GM12878 (cell line): Measurements from ENCODE around the gene NAP1L4. TPM values are rescaled to one million over a fixed set of nuclear protein-coding genes. Genes with fewer than 3 reads are reported as not detected.

Experiments
- ATAC-seq: fragments of 200-7000 bp; cut with Tn5 transposase; 3 replicates; pipeline ENCODE4 v1.9.1; 2020; ENCODE audit warnings: mild to moderate bottlenecking, moderate library complexity
- BruUV-seq: library from RNA; stranded (reverse); fragments of 400-500 nt; replicated peaks from 2 replicates; lab custom pipeline; 2021; lab: Mats Ljungman, UMichigan
- CTCF ChIA-PET: fragments of 300-600 bp; sonication (Branson Sonifier 250); formaldehyde crosslinking; extraction: SDS; loops from one replicate; lab custom pipeline; 2021; ENCODE audit warnings: inconsistent platforms; lab: Yijun Ruan, JAX
- POLR2A ChIA-PET: fragments of 350-600 bp; formaldehyde crosslinking; extraction: SDS; loops from one replicate; lab custom pipeline; 2021; ENCODE audit warnings: inconsistent platforms; lab: Charles Lee
- RAD21 ChIA-PET: fragments of 300-600 bp; sonication (Branson Sonifier 250); formaldehyde crosslinking; loops from one replicate; lab custom pipeline; 2023; ENCODE audit warnings: antibody characterized with exemption; ENCODE audit not compliant: unreplicated experiment; lab: Charles Lee
- SMC1A ChIA-PET: fragments of 300-600 bp; sonication (Branson Sonifier 250); formaldehyde crosslinking; loops from one replicate; lab custom pipeline; 2023; ENCODE audit not compliant: unreplicated experiment, uncharacterized antibody; lab: Charles Lee
- DNase-seq: peaks from one replicate; pipeline ENCODE4 v3.0.0-alpha.2; 2011; ENCODE audit warnings: low read depth, low spot score
- FAIRE-seq: peaks from 3 replicates; lab custom pipeline; 2011; peaks lifted over from hg19 to GRCh38; lab: Jason Lieb, UNC
- H2AFZ ChIP-seq: 2 replicates; pipeline ENCODE4 v1.6.0; 2011; ENCODE audit warnings: low read depth, low read length, control low read depth; ENCODE audit not compliant: control insufficient read depth
- H3K27ac ChIP-seq: 2 replicates; pipeline ENCODE4 v1.5.1; 2011; ENCODE audit warnings: control low read depth; ENCODE audit not compliant: control insufficient read depth, insufficient read depth
- H3K27me3 ChIP-seq, 2 experiments: replicated peaks in 1 of 2; 2 replicates each; pipeline versions ENCODE4 v1.6.0 to v1.6.1; 2011; ENCODE audit warnings: low read length in 1 of 2; ENCODE audit not compliant: control insufficient read depth in 2 of 2, insufficient read depth in 2 of 2
- H3K36me3 ChIP-seq, 2 experiments: 2 replicates each; pipeline ENCODE4 v1.5.1; 2011; ENCODE audit warnings: low read length in 1 of 2; ENCODE audit not compliant: control insufficient read depth in 2 of 2, insufficient read depth in 2 of 2
- H3K4me1 ChIP-seq: 2 replicates; pipeline ENCODE4 v1.6.1; 2011; ENCODE audit warnings: mild to moderate bottlenecking, low read length, moderate library complexity, mixed read lengths; ENCODE audit not compliant: control insufficient read depth, insufficient read depth
- H3K4me2 ChIP-seq: 2 replicates; pipeline ENCODE4 v1.6.0; 2011; ENCODE audit warnings: control low read depth; ENCODE audit not compliant: control insufficient read depth, insufficient read depth
- H3K4me3 ChIP-seq: fragments of 200-600 bp; sonication (generic); 2 replicates; pipeline ENCODE4 v1.5.1; 2016
- H3K79me2 ChIP-seq: 2 replicates; pipeline ENCODE4 v1.6.0; 2011; ENCODE audit warnings: low read length; ENCODE audit not compliant: control insufficient read depth, insufficient read depth
- H3K9ac ChIP-seq: 2 replicates; pipeline ENCODE4 v1.8.0; 2011; ENCODE audit warnings: low read length, control low read depth, mixed read lengths; ENCODE audit not compliant: control insufficient read depth, insufficient read depth
- H3K9me3 ChIP-seq: replicated peaks from 3 replicates; pipeline ENCODE4 v1.5.1; 2011; ENCODE audit warnings: mild to moderate bottlenecking, low read length; ENCODE audit not compliant: control insufficient read depth, insufficient read depth
- H4K20me1 ChIP-seq: 2 replicates; pipeline ENCODE4 v1.6.0; 2011; ENCODE audit not compliant: control insufficient read depth, insufficient read depth
- BHLHE40 ChIP-seq, 2 experiments: fragments of 450-650 bp in 1 of 2; IDR thresholded peaks; 2 replicates each; pipeline ENCODE4 v1.6.1; 2011 to 2017; ENCODE audit warnings: low read depth in 2 of 2, borderline replicate concordance in 1 of 2, improper control_type of control experiment in 1 of 2, low read length in 1 of 2, mild to moderate bottlenecking in 1 of 2
- EP300 ChIP-seq, 2 experiments: fragments of 150-350 bp in 1 of 2; IDR thresholded peaks; 2 replicates each; pipeline ENCODE4 v1.6.1; 2011 to 2012; ENCODE audit warnings: low read depth in 2 of 2, low read length in 2 of 2, borderline replicate concordance in 1 of 2, improper control_type of control experiment in 1 of 2, inconsistent platforms in 1 of 2; ENCODE audit not compliant: control insufficient read depth in 1 of 2
- MXI1 ChIP-seq: fragments of 150-350 bp; IDR thresholded peaks from 2 replicates; pipeline ENCODE4 v1.6.1; 2011; ENCODE audit warnings: low read depth, mild to moderate bottlenecking, inconsistent platforms, low read length, improper control_type of control experiment
- MYC ChIP-seq: IDR thresholded peaks from 2 replicates; pipeline ENCODE4 v1.6.1; 2011; ENCODE audit warnings: mild to moderate bottlenecking, low read length, moderate library complexity, inconsistent platforms; ENCODE audit not compliant: insufficient read depth, insufficient replicate concordance, insufficient read length, severe bottlenecking
- RAD21 ChIP-seq: IDR thresholded peaks from 2 replicates; pipeline ENCODE4 v1.6.1; 2011; ENCODE audit warnings: mild to moderate bottlenecking, low read depth, low read length, moderate library complexity; ENCODE audit not compliant: insufficient read depth
- SIN3A ChIP-seq: IDR thresholded peaks from 2 replicates; pipeline ENCODE4 v1.6.1; 2012; ENCODE audit warnings: low read depth, low read length, improper control_type of control experiment
- SMC3 ChIP-seq: IDR thresholded peaks from 2 replicates; pipeline ENCODE4 v1.6.1; 2011; ENCODE audit warnings: low read length, improper control_type of control experiment, borderline replicate concordance
- SREBF2 ChIP-seq: IDR thresholded peaks from 2 replicates; pipeline ENCODE4 v1.6.1; 2012; ENCODE audit warnings: mild to moderate bottlenecking, low read length
- WGBS: methylation state at CpG from one replicate; pipeline ENCODE4 v1.1.6; 2016; ENCODE audit warnings: low lambda C conversion rate; ENCODE audit not compliant: insufficient replicate concordance, insufficient coverage; ENCODE audit errors: missing lambda C conversion rate; 5-methylcytosine and 5-hydroxymethylcytosine counted together
- in situ Hi-C: fragments of 300-500 bp; cut with MboI; formaldehyde crosslinking; loops from 9 replicates; pipeline ENCODE4 v1.14.3; 2018; ENCODE audit warnings: mixed read lengths
- intact Hi-C: fragments of 100-400 bp; cut with micrococcal nuclease; formaldehyde crosslinking; loops from one replicate; pipeline ENCODE4 v1.14.2; 2022; ENCODE audit not compliant: unreplicated experiment
- polyA plus RNA-seq, 11 experiments: library from polyadenylated mRNA; depleted of rRNA in 4 of 11; unstranded in 6 of 11; stranded (reverse) in 5 of 11; fragments of >200 nt; fragmentation: Nextera tagmentation in 4 of 11; fragmentation: Illumina TruSeq in 1 of 11; extraction: Ambion mirVana in 4 of 11; extraction: Trizol in 1 of 11; gene quantifications; 1 replicate in 1 of 11; 2 replicates in 10 of 11; pipeline versions ENCODE4 v1.2.1 to v1.2.3, GENCODE V29; 2011 to 2016; ENCODE audit warnings: inconsistent platforms in 2 of 11, missing spikeins in 2 of 11, low read depth in 1 of 11
- total RNA-seq, 4 experiments: library from RNA; depleted of rRNA in 3 of 4; stranded (reverse); fragments of >200 nt in 3 of 4; fragmentation: Illumina TruSeq in 1 of 4; extraction: Trizol in 1 of 4; gene quantifications; 2 replicates each; pipeline versions ENCODE4 v1.2.1 to v1.2.3, GENCODE V29; 2013 to 2021
- TF ChIP-seq, protein P1 (sequence below): fragments of 450-650 bp; conservative IDR thresholded peaks from 2 replicates; pipeline ENCODE4 v1.6.1; 2017; ENCODE audit warnings: mild to moderate bottlenecking, moderate library complexity
- TF ChIP-seq, protein P2 (sequence below), 3 experiments: IDR thresholded peaks in 2 of 3; conservative IDR thresholded peaks in 1 of 3; 2 replicates each; pipeline ENCODE4 v1.5.1; 2011; ENCODE audit warnings: low read depth in 3 of 3, low read length in 3 of 3, mild to moderate bottlenecking in 3 of 3, control low read depth in 2 of 3, moderate library complexity in 2 of 3, inconsistent platforms in 1 of 3, mixed read lengths in 1 of 3; ENCODE audit not compliant: control insufficient read depth in 2 of 3, insufficient read depth in 1 of 3; ENCODE audit errors: extremely low read depth in 1 of 3

The NAP1L4 gene
- total and polyA plus RNA-seq, 10 of the 15 experiments (the other 5 are each of a cell fraction or from before 2014, with no cell fraction given) = 24.8 to 198 (median 114) TPM

DNA sequence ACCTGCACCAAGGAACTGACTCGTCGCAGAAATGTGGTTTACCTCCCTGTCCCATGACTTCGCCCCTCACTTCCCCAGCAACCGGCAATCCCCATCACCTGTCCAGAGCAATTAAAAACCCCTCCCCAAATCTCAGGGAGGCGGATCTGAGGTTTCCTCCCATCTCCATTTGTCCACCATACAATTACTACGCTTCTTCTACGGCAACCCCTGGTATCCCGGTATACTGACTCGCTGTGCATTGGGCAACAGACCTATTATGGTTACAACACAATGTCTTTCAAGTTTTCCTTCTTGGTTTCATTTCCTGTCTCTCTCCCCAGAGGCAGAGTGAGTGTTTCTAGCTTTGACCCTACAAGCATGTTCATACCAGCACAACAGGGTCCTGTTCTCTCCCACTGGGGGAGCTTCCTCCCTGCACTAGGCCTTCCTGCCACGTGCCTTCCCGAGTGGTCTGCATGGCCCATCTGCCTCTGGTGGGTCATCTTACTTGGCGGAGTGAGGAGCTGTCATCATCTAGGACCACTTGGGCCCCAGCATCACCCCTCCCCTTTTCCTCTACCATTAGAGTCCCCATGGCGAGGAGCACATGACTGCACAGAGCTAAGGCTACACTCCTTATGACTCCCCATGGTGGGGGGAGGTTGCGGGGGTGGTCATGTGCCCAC, 30.3 kb upstream of the NAP1L4 start (continued):
- TF ChIP-seq, protein P1, sequence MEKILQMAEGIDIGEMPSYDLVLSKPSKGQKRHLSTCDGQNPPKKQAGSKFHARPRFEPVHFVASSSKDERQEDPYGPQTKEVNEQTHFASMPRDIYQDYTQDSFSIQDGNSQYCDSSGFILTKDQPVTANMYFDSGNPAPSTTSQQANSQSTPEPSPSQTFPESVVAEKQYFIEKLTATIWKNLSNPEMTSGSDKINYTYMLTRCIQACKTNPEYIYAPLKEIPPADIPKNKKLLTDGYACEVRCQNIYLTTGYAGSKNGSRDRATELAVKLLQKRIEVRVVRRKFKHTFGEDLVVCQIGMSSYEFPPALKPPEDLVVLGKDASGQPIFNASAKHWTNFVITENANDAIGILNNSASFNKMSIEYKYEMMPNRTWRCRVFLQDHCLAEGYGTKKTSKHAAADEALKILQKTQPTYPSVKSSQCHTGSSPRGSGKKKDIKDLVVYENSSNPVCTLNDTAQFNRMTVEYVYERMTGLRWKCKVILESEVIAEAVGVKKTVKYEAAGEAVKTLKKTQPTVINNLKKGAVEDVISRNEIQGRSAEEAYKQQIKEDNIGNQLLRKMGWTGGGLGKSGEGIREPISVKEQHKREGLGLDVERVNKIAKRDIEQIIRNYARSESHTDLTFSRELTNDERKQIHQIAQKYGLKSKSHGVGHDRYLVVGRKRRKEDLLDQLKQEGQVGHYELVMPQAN = no peak

DNA sequence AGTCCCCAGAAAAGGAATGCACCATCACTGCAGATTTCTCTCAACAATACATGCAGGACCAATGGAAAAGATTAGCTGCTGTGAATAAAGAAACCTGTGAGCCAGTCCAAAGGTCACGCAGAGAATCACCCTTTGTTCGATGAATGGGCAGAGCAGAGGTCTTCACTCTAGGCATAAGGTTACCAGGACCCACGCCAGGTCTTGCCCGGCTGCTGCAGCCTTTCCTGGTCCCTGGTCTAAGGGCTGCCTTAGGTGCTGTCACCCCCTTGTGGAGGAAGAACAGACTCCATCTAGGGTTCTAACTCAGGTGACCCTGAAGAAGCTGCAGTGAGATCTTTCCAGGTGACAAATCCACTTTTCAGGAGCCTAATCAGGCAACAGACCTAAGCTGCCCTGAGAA, 29.0 kb upstream of the NAP1L4 start:
- ChIA-PET RAD21 (interaction anchor here (0.8 to 3.5 kb wide), 6 partner anchors 8 to 70 kb away, joined by 3 to 23 read pairs (median 6); no protein-coding TSS in a partner anchor), SMC1A (interaction anchor here (0.6 to 4.8 kb wide), 5 partner anchors 31 to 48 kb away, joined by 3 to 26 read pairs (median 5); no protein-coding TSS in a partner anchor), CTCF (interaction anchor here (0.6 to 4.3 kb wide), 16 partner anchors 10 to 488 kb away, joined by 3 to 43 read pairs (median 4); no protein-coding TSS in a partner anchor), POLR2A (interaction anchor here (0.6 to 1.6 kb wide), 3 partner anchors 29 to 36 kb away, joined by 3 to 4 read pairs (median 3); partner anchors contain the start of genes CARS1 and NAP1L4)
- Histone ChIP-seq H3K79me2 (no peaks in the 10 kb centered on the region), H3K4me2 (no peak overlapping the region), H3K4me3 (no peak overlapping the region), H3K9me3 (no peaks in the 10 kb centered on the region), H2AFZ (no peak overlapping the region), H3K4me1 (peaks cover 17% of the 10 kb centered on the region), H3K27ac (no peak overlapping the region), H4K20me1 (no peaks in the 10 kb centered on the region), H3K9ac (no peak overlapping the region), H3K36me3 (peaks cover 17 to 23% of the 10 kb centered on the region in 2 experiments), H3K27me3 (no peaks in the 10 kb centered on the region)
- 98% methylated on average over 4 of the region's 4 CpGs for WGBS
- no peak for DNase-seq
- in situ Hi-C loops = no loop called here
- no peak for FAIRE-seq
- intact Hi-C loops = no loop called here
- TF ChIP-seq EP300 (IDR thresholded peaks at IDR 0.05; ENCODE audit: borderline replicate concordance in 1 of 2, control insufficient read depth in 1 of 2, low read depth in 2 of 2, low read length in 2 of 2) = no peak
- peak; percentile 74 for TF ChIP-seq RAD21
- TF ChIP-seq BHLHE40 (IDR thresholded peaks at IDR 0.05; ENCODE audit: borderline replicate concordance in 1 of 2, low read depth in 2 of 2, low read length in 1 of 2) = 0 out of 4 replicates have a peak, but pooled peaks of 1 of the 2 experiments have one; percentile 5
- TF ChIP-seq, protein P2, sequence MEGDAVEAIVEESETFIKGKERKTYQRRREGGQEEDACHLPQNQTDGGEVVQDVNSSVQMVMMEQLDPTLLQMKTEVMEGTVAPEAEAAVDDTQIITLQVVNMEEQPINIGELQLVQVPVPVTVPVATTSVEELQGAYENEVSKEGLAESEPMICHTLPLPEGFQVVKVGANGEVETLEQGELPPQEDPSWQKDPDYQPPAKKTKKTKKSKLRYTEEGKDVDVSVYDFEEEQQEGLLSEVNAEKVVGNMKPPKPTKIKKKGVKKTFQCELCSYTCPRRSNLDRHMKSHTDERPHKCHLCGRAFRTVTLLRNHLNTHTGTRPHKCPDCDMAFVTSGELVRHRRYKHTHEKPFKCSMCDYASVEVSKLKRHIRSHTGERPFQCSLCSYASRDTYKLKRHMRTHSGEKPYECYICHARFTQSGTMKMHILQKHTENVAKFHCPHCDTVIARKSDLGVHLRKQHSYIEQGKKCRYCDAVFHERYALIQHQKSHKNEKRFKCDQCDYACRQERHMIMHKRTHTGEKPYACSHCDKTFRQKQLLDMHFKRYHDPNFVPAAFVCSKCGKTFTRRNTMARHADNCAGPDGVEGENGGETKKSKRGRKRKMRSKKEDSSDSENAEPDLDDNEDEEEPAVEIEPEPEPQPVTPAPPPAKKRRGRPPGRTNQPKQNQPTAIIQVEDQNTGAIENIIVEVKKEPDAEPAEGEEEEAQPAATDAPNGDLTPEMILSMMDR (IDR thresholded peaks at IDR 0.05 in 2 of 3, conservative IDR thresholded peaks at IDR 0.05 in 1 of 3; ENCODE audit: control insufficient read depth in 2 of 3, extremely low read depth in 1 of 3, insufficient read depth in 1 of 3, low read depth in 3 of 3, low read length in 3 of 3) = peak; percentile 50 to 56 (median 55)
- no peak for TF ChIP-seq MXI1
- TF ChIP-seq SIN3A = no peak
- peak; percentile 53; the same call in 1 of the 2 replicates for TF ChIP-seq SMC3
- TF ChIP-seq MYC = no peak
- TF ChIP-seq SREBF2 = no peak
- BruUV-seq = no TSS peak
- ATAC-seq = peak; percentile 83
